ENCODE results near the gene FREM1.

The FREM1 gene

GRCh38 chr9:14783358-14783757 lies 126.9 kb downstream of the FREM1 start:
- Histone ChIP-seq H3K9ac (no peak overlapping the region), H3K9me3 (replicated peaks in 1 of 11) (no peaks in the 10 kb centered on the region), H3K4me1 (peaks cover 0 to 8% (median 0%) of the 10 kb centered on the region in 10 experiments; a peak in 6 of 20 replicates), H3K4me3 (no peak overlapping the region), H3K27ac (no peak overlapping the region), H3K27me3 (no peaks in the 10 kb centered on the region), H3K4me2 (no peak overlapping the region), H3K36me3 (no peaks in the 10 kb centered on the region), H4K20me1 (no peaks in the 10 kb centered on the region)
- no peak for TF ChIP-seq Cebpa-rat (IDR thresholded peaks at IDR 0.05)

GRCh38 chr9:14782286-14783051 lies 127.8 kb downstream of the FREM1 start:
- no peak overlapping the region for H3K4me3 ChIP-seq
- H3K27ac ChIP-seq, result no peak overlapping the region
- H3K4me2 ChIP-seq, result no peak overlapping the region
- H3K27me3 ChIP-seq, result no peaks in the 10 kb centered on the region
- H4K20me1 ChIP-seq, result no peaks in the 10 kb centered on the region
- H3K36me3 ChIP-seq, result no peaks in the 10 kb centered on the region
- H3K9ac ChIP-seq, result no peak overlapping the region
- no peak for TF ChIP-seq Cebpa-rat (IDR thresholded peaks at IDR 0.05)
- no peaks in the 10 kb centered on the region for H3K9me3 ChIP-seq (replicated peaks in 1 of 11)
- peaks cover 0 to 8% (median 0%) of the 10 kb centered on the region in 10 experiments; a peak in 6 of 20 replicates for H3K4me1 ChIP-seq

- Histone ChIP-seq H3K9ac (no peak overlapping the region), H3K36me3 (no peaks in the 10 kb centered on the region), H4K20me1 (no peaks in the 10 kb centered on the region), H3K27ac (no peak overlapping the region), H3K4me3 (no peak overlapping the region), H3K9me3 (replicated peaks in 1 of 11) (no peaks in the 10 kb centered on the region), H3K4me1 (no peaks in the 10 kb centered on the region), H3K27me3 (no peaks in the 10 kb centered on the region), H3K4me2 (no peak overlapping the region)
- no peak for TF ChIP-seq Cebpa-rat (IDR thresholded peaks at IDR 0.05)
These were observed 129.5 kb downstream of the FREM1 start for GRCh38 chr9:14780693-14781092.

GRCh38 chr9:14780251-14780650 lies 130.0 kb downstream of the FREM1 start:
- H3K27ac ChIP-seq, result no peak overlapping the region
- H4K20me1 ChIP-seq, result no peaks in the 10 kb centered on the region
- H3K9me3 ChIP-seq (replicated peaks in 1 of 11), result no peaks in the 10 kb centered on the region
- no peak overlapping the region for H3K4me2 ChIP-seq
- H3K9ac ChIP-seq, result no peak overlapping the region
- no peaks in the 10 kb centered on the region for H3K27me3 ChIP-seq
- H3K36me3 ChIP-seq, result no peaks in the 10 kb centered on the region
- no peaks in the 10 kb centered on the region for H3K4me1 ChIP-seq
- no peak for TF ChIP-seq Cebpa-rat (IDR thresholded peaks at IDR 0.05)
- no peak overlapping the region for H3K4me3 ChIP-seq

GRCh38 chr9:14779566-14780022 lies 130.6 kb downstream of the FREM1 start:
- Histone ChIP-seq H3K4me1 (no peaks in the 10 kb centered on the region), H3K27me3 (no peaks in the 10 kb centered on the region), H3K9ac (no peak overlapping the region), H4K20me1 (no peaks in the 10 kb centered on the region), H3K9me3 (replicated peaks in 1 of 11) (no peaks in the 10 kb centered on the region), H3K4me2 (no peak overlapping the region), H3K27ac (no peak overlapping the region), H3K36me3 (no peaks in the 10 kb centered on the region), H3K4me3 (no peak overlapping the region)
- TF ChIP-seq Cebpa-rat (IDR thresholded peaks at IDR 0.05), result no peak

- Histone ChIP-seq H3K9me3 (replicated peaks in 1 of 11) (no peaks in the 10 kb centered on the region), H3K9ac (no peak overlapping the region), H3K27ac (no peak overlapping the region), H3K4me3 (no peak overlapping the region), H3K36me3 (no peaks in the 10 kb centered on the region), H3K4me2 (no peak overlapping the region), H4K20me1 (no peaks in the 10 kb centered on the region), H3K27me3 (no peaks in the 10 kb centered on the region), H3K4me1 (no peaks in the 10 kb centered on the region)
- TF ChIP-seq Cebpa-rat (IDR thresholded peaks at IDR 0.05), result no peak
These were observed 131.7 kb downstream of the FREM1 start for GRCh38 chr9:14778565-14778964.

- no peak for TF ChIP-seq Cebpa-rat (IDR thresholded peaks at IDR 0.05)
- Histone ChIP-seq H3K27ac (no peak overlapping the region), H3K9ac (no peak overlapping the region), H3K4me2 (no peak overlapping the region), H3K27me3 (no peaks in the 10 kb centered on the region), H3K4me3 (no peak overlapping the region), H4K20me1 (no peaks in the 10 kb centered on the region), H3K4me1 (no peaks in the 10 kb centered on the region), H3K36me3 (no peaks in the 10 kb centered on the region), H3K9me3 (replicated peaks in 1 of 11) (no peaks in the 10 kb centered on the region)
These were observed 134.3 kb downstream of the FREM1 start for GRCh38 chr9:14775917-14776316.

GRCh38 chr9:14770592-14770991 lies 139.6 kb downstream of the FREM1 start:
- no peaks in the 10 kb centered on the region for H3K36me3 ChIP-seq
- H3K4me2 ChIP-seq, result no peak overlapping the region
- no peaks in the 10 kb centered on the region for H4K20me1 ChIP-seq
- H3K4me1 ChIP-seq, result no peaks in the 10 kb centered on the region
- H3K4me3 ChIP-seq, result no peak overlapping the region
- no peak overlapping the region for H3K9ac ChIP-seq
- TF ChIP-seq Cebpa-rat (IDR thresholded peaks at IDR 0.05), result no peak
- no peaks in the 10 kb centered on the region for H3K9me3 ChIP-seq (replicated peaks in 1 of 11)
- H3K27me3 ChIP-seq, result no peaks in the 10 kb centered on the region
- H3K27ac ChIP-seq, result no peak overlapping the region

- Histone ChIP-seq H3K27ac (no peak overlapping the region), H3K4me2 (no peak overlapping the region), H3K4me3 (no peak overlapping the region), H3K9me3 (replicated peaks in 1 of 11) (no peaks in the 10 kb centered on the region), H3K9ac (no peak overlapping the region), H3K4me1 (no peaks in the 10 kb centered on the region), H4K20me1 (no peaks in the 10 kb centered on the region), H3K27me3 (no peaks in the 10 kb centered on the region), H3K36me3 (no peaks in the 10 kb centered on the region)
- no peak for TF ChIP-seq Cebpa-rat (IDR thresholded peaks at IDR 0.05)
These were observed 141.0 kb downstream of the FREM1 start for GRCh38 chr9:14769230-14769571.

GRCh38 chr9:14768405-14769229 lies 141.6 kb downstream of the FREM1 start:
- H3K9me3 ChIP-seq (replicated peaks in 1 of 11), result no peaks in the 10 kb centered on the region
- H3K27ac ChIP-seq, result no peak overlapping the region
- no peak overlapping the region for H3K9ac ChIP-seq
- H3K4me1 ChIP-seq, result no peaks in the 10 kb centered on the region
- no peaks in the 10 kb centered on the region for H3K36me3 ChIP-seq
- H3K4me3 ChIP-seq, result no peak overlapping the region
- no peaks in the 10 kb centered on the region for H4K20me1 ChIP-seq
- H3K4me2 ChIP-seq, result no peak overlapping the region
- no peaks in the 10 kb centered on the region for H3K27me3 ChIP-seq
- no peak for TF ChIP-seq Cebpa-rat (IDR thresholded peaks at IDR 0.05)

All from BLaER1 treated with 17β-estradiol and CSF1 and Interleukin-3, amounts not matched to agents 10 nM and 100 nM (cell line).